HCT116 (cell line): ENCODE measurements around the gene UBA7. TPM values are rescaled to one million over a fixed set of nuclear protein-coding genes. Genes with fewer than 3 reads are reported as not detected.

Experiments
- ATAC-seq: fragments of 200-7000 bp; cut with Tn5 transposase; 2 replicates; pipeline ENCODE4 v1.9.1; 2020; ENCODE audit warnings: mild to moderate bottlenecking, moderate library complexity
- BruUV-seq: library from RNA; stranded (reverse); fragments of 400-500 nt; replicated peaks from 2 replicates; lab custom pipeline; 2021; lab: Mats Ljungman, UMichigan
- CTCF ChIA-PET: fragments of 300-600 bp; sonication (Branson Sonifier 250); formaldehyde crosslinking; loops from one replicate; lab custom pipeline; 2021; ENCODE audit warnings: antibody characterized with exemption; lab: Charles Lee
- POLR2A ChIA-PET: fragments of 300-600, 350-600 bp; sonication (Branson Sonifier 250); formaldehyde crosslinking; loops from one replicate; lab custom pipeline; 2021; ENCODE audit warnings: antibody characterized with exemption; lab: Charles Lee
- RAD21 ChIA-PET, 2 experiments: fragments of 300-600 bp; sonication (Branson Sonifier 250); formaldehyde crosslinking; loops; one replicate each; lab custom pipeline; 2023; ENCODE audit warnings: low total read pairs in 2 of 2; ENCODE audit not compliant: uncharacterized antibody in 2 of 2, unreplicated experiment in 2 of 2, low non-redundant PET in 1 of 2; lab: Charles Lee
- DNase-seq: peaks from one replicate; pipeline ENCODE4 v3.0.0-alpha.2; 2010; ENCODE audit warnings: low read depth, low spot score
- H2AFZ ChIP-seq: fragments of 200-600 bp; shearing (Covaris generic), sonication (generic); 2 replicates; pipeline ENCODE4 v1.6.1; 2017; ENCODE audit warnings: low read depth, mixed run types, mixed read lengths, antibody characterized with exemption, low read length; ENCODE audit not compliant: poor library complexity, severe bottlenecking
- H3K27ac ChIP-seq: 2 replicates; pipeline ENCODE4 v1.5.1; 2012; ENCODE audit warnings: low read depth, low read length
- H3K27me3 ChIP-seq: fragments of 200-600 bp; sonication (generic); 2 replicates; pipeline ENCODE4 v1.6.1; 2016; ENCODE audit warnings: mixed run types, low read length, mixed read lengths; ENCODE audit not compliant: insufficient read depth
- H3K36me3 ChIP-seq, 2 experiments: fragments of 200-500 bp in 1 of 2; fragments of 200-600 bp in 1 of 2; sonication (Bioruptor generic) in 1 of 2; sonication (generic) in 1 of 2; 2 replicates each; pipeline versions ENCODE4 v1.5.1 to v1.6.1; 2014 to 2016; ENCODE audit warnings: low read length in 2 of 2, inconsistent platforms in 1 of 2, mixed read lengths in 1 of 2, mixed run types in 1 of 2; ENCODE audit not compliant: insufficient read depth in 2 of 2, control insufficient read depth in 1 of 2
- H3K4me1 ChIP-seq, 2 experiments: fragments of 200-600 bp in 1 of 2; sonication (generic) in 1 of 2; 2 replicates each; pipeline versions ENCODE4 v1.5.1 to v1.6.1; 2012 to 2017; ENCODE audit warnings: low read length in 2 of 2, inconsistent platforms in 1 of 2, mild to moderate bottlenecking in 1 of 2, mixed read lengths in 1 of 2, mixed run types in 1 of 2, moderate library complexity in 1 of 2; ENCODE audit not compliant: insufficient read depth in 2 of 2, control insufficient read depth in 1 of 2
- H3K4me2 ChIP-seq: fragments of 200-600 bp; sonication (generic); 2 replicates; pipeline ENCODE4 v1.6.1; 2017; ENCODE audit warnings: mixed run types, low read length, mixed read lengths
- H3K4me3 ChIP-seq, 2 experiments: fragments of 200-600 bp in 1 of 2; sonication (generic) in 1 of 2; replicated peaks in 1 of 2; 2 replicates each; pipeline ENCODE4 v1.5.1; 2011 to 2016; ENCODE audit warnings: low read length in 2 of 2, control low read depth in 1 of 2, low read depth in 1 of 2, mild to moderate bottlenecking in 1 of 2, mixed read lengths in 1 of 2, mixed run types in 1 of 2
- H3K79me2 ChIP-seq: fragments of 200-600 bp; sonication (generic); 2 replicates; pipeline ENCODE4 v1.6.1; 2017; ENCODE audit warnings: mild to moderate bottlenecking, mixed run types, low read length, moderate library complexity, mixed read lengths; ENCODE audit not compliant: insufficient read depth
- H3K9ac ChIP-seq: fragments of 200-600 bp; sonication (generic); 2 replicates; pipeline ENCODE4 v1.6.1; 2016; ENCODE audit warnings: low read length, mixed read lengths
- H3K9me2 ChIP-seq: fragments of 200-600 bp; sonication (generic), shearing (Covaris generic); 2 replicates; pipeline ENCODE4 v1.6.1; 2017; ENCODE audit warnings: mixed run types, mild to moderate bottlenecking, moderate library complexity; ENCODE audit not compliant: insufficient read depth
- H3K9me3 ChIP-seq, 2 experiments: fragments of 200-500 bp in 1 of 2; fragments of 200-600 bp in 1 of 2; sonication (Bioruptor generic) in 1 of 2; sonication (generic) in 1 of 2; 2 replicates each; pipeline ENCODE4 v1.6.1; 2014 to 2017; ENCODE audit warnings: low read length in 2 of 2, mixed read lengths in 2 of 2, inconsistent platforms in 1 of 2, low read depth in 1 of 2, mild to moderate bottlenecking in 1 of 2, mixed run types in 1 of 2, moderate library complexity in 1 of 2; ENCODE audit not compliant: control insufficient read depth in 1 of 2, insufficient read depth in 1 of 2
- H4K20me1 ChIP-seq: fragments of 200-600 bp; sonication (generic), shearing (Covaris generic); 2 replicates; pipeline ENCODE4 v1.6.1; 2017; ENCODE audit warnings: mixed run types, mild to moderate bottlenecking, moderate library complexity; ENCODE audit not compliant: insufficient read depth
- ATF3 ChIP-seq: IDR thresholded peaks from 2 replicates; pipeline ENCODE4 v1.6.1; 2012
- CEBPB ChIP-seq: IDR thresholded peaks from 2 replicates; pipeline ENCODE4 v1.6.1; 2012; ENCODE audit warnings: low read depth
- EGR1 ChIP-seq: IDR thresholded peaks from 2 replicates; pipeline ENCODE4 v1.6.1; 2012; ENCODE audit warnings: low read depth
- ELF1 ChIP-seq: IDR thresholded peaks from 2 replicates; pipeline ENCODE4 v1.6.1; 2012; ENCODE audit warnings: low read depth, borderline replicate concordance
- JUND ChIP-seq: IDR thresholded peaks from 2 replicates; pipeline ENCODE4 v1.6.1; 2012
- REST ChIP-seq: IDR thresholded peaks from 2 replicates; pipeline ENCODE4 v1.6.1; 2012; ENCODE audit warnings: low read depth
- SIN3A ChIP-seq: IDR thresholded peaks from 2 replicates; pipeline ENCODE4 v1.6.1; 2012; ENCODE audit warnings: low read depth
- SP1 ChIP-seq: IDR thresholded peaks from 2 replicates; pipeline ENCODE4 v1.6.1; 2012; ENCODE audit warnings: low read depth
- YY1 ChIP-seq: IDR thresholded peaks from 2 replicates; pipeline ENCODE4 v1.6.1; 2011; ENCODE audit warnings: low read length, low read depth, moderate library complexity, mild to moderate bottlenecking; ENCODE audit not compliant: insufficient replicate concordance; ENCODE audit errors: extremely low read depth
- intact Hi-C: fragments of 100-400 bp; cut with micrococcal nuclease; formaldehyde crosslinking; loops from 2 replicates; pipeline ENCODE4 v1.10.0; 2022
- total RNA-seq: library from RNA; stranded (reverse); gene quantifications from one replicate; pipeline ENCODE4 v1.2.1, GENCODE V29; 2021; ENCODE audit not compliant: unreplicated experiment
- TF ChIP-seq, protein P1 (sequence below): IDR thresholded peaks from 2 replicates; pipeline ENCODE4 v1.6.1; 2012

UBA7 gene
- total RNA-seq, 1 experiment from 2014 or later = 2.6 TPM

GRCh38 chr3:49812916-49813496 is 747 bp downstream of the UBA7 start (continued):
- TF ChIP-seq REST (no peak), YY1 (no peak)

- H3K9ac ChIP-seq = no peak overlapping the region
- no peak overlapping the region for H3K4me2 ChIP-seq
- H3K27me3 ChIP-seq = no peaks in the 10 kb centered on the region
Observed at GRCh38 chr3:49807431-49808114, 6.2 kb downstream of the UBA7 start.

More at GRCh38 chr3:49807431-49808114, 6.2 kb downstream of the UBA7 start:
- no peak overlapping the region for H3K4me3 ChIP-seq
- H3K36me3 ChIP-seq = no peaks in the 10 kb centered on the region
- no peaks in the 10 kb centered on the region for H4K20me1 ChIP-seq
- no peaks in the 10 kb centered on the region for H3K9me3 ChIP-seq
- ChIA-PET CTCF (interaction anchor here (0.6 kb wide), 1 partner anchor 10 kb away, joined by 3 read pairs; no protein-coding TSS in a partner anchor), POLR2A (no interaction called here), RAD21 (interaction anchor here in 1 of 2 experiments (0.6 kb wide), 1 partner anchor 70 kb away, joined by 3 read pairs; no protein-coding TSS in a partner anchor)
- no TSS peak for BruUV-seq
- H3K27ac ChIP-seq = no peak overlapping the region
- H3K79me2 ChIP-seq = no peaks in the 10 kb centered on the region
- no peaks in the 10 kb centered on the region for H3K9me2 ChIP-seq
- no peak for DNase-seq
- TF ChIP-seq JUND (no peak), ATF3 (no peak), CEBPB (no peak), SIN3A (no peak), EGR1 (no peak), SP1 (no peak), ELF1 (no peak)
- TF ChIP-seq, protein P1, sequence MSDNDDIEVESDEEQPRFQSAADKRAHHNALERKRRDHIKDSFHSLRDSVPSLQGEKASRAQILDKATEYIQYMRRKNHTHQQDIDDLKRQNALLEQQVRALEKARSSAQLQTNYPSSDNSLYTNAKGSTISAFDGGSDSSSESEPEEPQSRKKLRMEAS = no peak
- no peak for ATAC-seq
- H3K4me1 ChIP-seq = peaks cover 2 to 12% of the 10 kb centered on the region in 2 experiments; a peak in 2 of 4 replicates
- intact Hi-C loops = no loop called here
- H2AFZ ChIP-seq = no peak overlapping the region
